Measurements from ENCODE around the gene ACP6. TPM values are rescaled to one million over a fixed set of nuclear protein-coding genes. Genes with fewer than 3 reads are reported as not detected.

ACP6 gene
- total RNA-seq, 2 experiments from 2014 or later, result 19.4 to 19.5 TPM

GRCh38 chr1:147647796-147648633, 22.3 kb downstream of the ACP6 start:
- Mint-ChIP-seq H3K36me3 (ENCODE audit: low read depth) (peaks cover 41% of the 10 kb centered on the region), H3K4me1 (ENCODE audit: low read depth) (peaks cover 75% of the 10 kb centered on the region)

GRCh38 chr1:147643974-147644373, 26.4 kb downstream of the ACP6 start:
- ATAC-seq (no peak), DNase-seq (no peak)
- H3K4me3 Mint-ChIP-seq, result no peak overlapping the region
- POLR2A ChIA-PET, result no interaction called here
- H3K4me1 Mint-ChIP-seq (ENCODE audit: low read depth), result peaks cover 75% of the 10 kb centered on the region
- CTCF ChIA-PET, result interaction anchor here (1.5 to 3.9 kb wide), 2 partner anchors 127 to 249 kb away, joined by 5 to 15 read pairs; no protein-coding TSS in a partner anchor
- no peaks in the 10 kb centered on the region for H3K9me3 Mint-ChIP-seq (ENCODE audit: insufficient read depth)
- peaks cover 27% of the 10 kb centered on the region for H3K36me3 Mint-ChIP-seq (ENCODE audit: low read depth)
- no peak overlapping the region for H3K27ac Mint-ChIP-seq
- no peaks in the 10 kb centered on the region for H3K27me3 Mint-ChIP-seq (ENCODE audit: low read depth)

More at GRCh38 chr1:147647796-147648633, 22.3 kb downstream of the ACP6 start:
- ChIA-PET POLR2A (interaction anchor here (0.7 to 1.4 kb wide), 4 partner anchors 10 to 22 kb away, joined by 3 to 11 read pairs (median 4); partner anchors contain the start of gene ACP6), CTCF (interaction anchor here (0.8 to 2.8 kb wide), 13 partner anchors 8 to 245 kb away, joined by 3 to 15 read pairs (median 5); partner anchors contain the start of gene ACP6)
- ATAC-seq (peak; percentile 88), DNase-seq (peak; percentile 79)
- H3K27me3 Mint-ChIP-seq (ENCODE audit: low read depth), result no peaks in the 10 kb centered on the region
- peak overlapping the region; percentile 67 for H3K4me3 Mint-ChIP-seq
- no peaks in the 10 kb centered on the region for H3K9me3 Mint-ChIP-seq (ENCODE audit: insufficient read depth)
- peak overlapping the region; percentile 82 for H3K27ac Mint-ChIP-seq

- ATAC-seq (no peak), DNase-seq (peak; percentile 69)
- H3K4me1 Mint-ChIP-seq (ENCODE audit: low read depth), result peaks cover 55% of the 10 kb centered on the region
- no peaks in the 10 kb centered on the region for H3K9me3 Mint-ChIP-seq (ENCODE audit: insufficient read depth)
- H3K36me3 Mint-ChIP-seq (ENCODE audit: low read depth), result peaks cover 25% of the 10 kb centered on the region
- no peaks in the 10 kb centered on the region for H3K27me3 Mint-ChIP-seq (ENCODE audit: low read depth)
- CTCF ChIA-PET, result interaction anchor here (0.7 to 4.2 kb wide), 35 partner anchors 9 to 368 kb away, joined by 3 to 25 read pairs (median 5); partner anchors contain the start of genes ACP6, BCL9 and GJA8
- no peak overlapping the region for H3K27ac Mint-ChIP-seq
- POLR2A ChIA-PET, result interaction anchor here (0.6 kb wide), 1 partner anchor 63 kb away, joined by 3 read pairs; no protein-coding TSS in a partner anchor
- H3K4me3 Mint-ChIP-seq, result no peak overlapping the region
Observed at GRCh38 chr1:147641695-147642592, 28.4 kb downstream of the ACP6 start.

GRCh38 chr1:147641291-147641690, 29.0 kb downstream of the ACP6 start:
- no peak overlapping the region for H3K4me3 Mint-ChIP-seq
- no peaks in the 10 kb centered on the region for H3K9me3 Mint-ChIP-seq (ENCODE audit: insufficient read depth)
- CTCF ChIA-PET, result interaction anchor here (0.7 to 4.2 kb wide), 30 partner anchors 9 to 368 kb away, joined by 3 to 25 read pairs (median 5); partner anchors contain the start of genes ACP6, BCL9 and GJA8
- POLR2A ChIA-PET, result interaction anchor here (0.6 kb wide), 1 partner anchor 63 kb away, joined by 3 read pairs; no protein-coding TSS in a partner anchor
- DNase-seq, result no peak
- peaks cover 25% of the 10 kb centered on the region for H3K36me3 Mint-ChIP-seq (ENCODE audit: low read depth)
- H3K4me1 Mint-ChIP-seq (ENCODE audit: low read depth), result peaks cover 49% of the 10 kb centered on the region
- ATAC-seq, result no peak
- no peak overlapping the region for H3K27ac Mint-ChIP-seq
- H3K27me3 Mint-ChIP-seq (ENCODE audit: low read depth), result no peaks in the 10 kb centered on the region

- H3K27ac Mint-ChIP-seq, result no peak overlapping the region
- no peaks in the 10 kb centered on the region for H3K9me3 Mint-ChIP-seq (ENCODE audit: insufficient read depth)
- ChIA-PET POLR2A (no interaction called here), CTCF (interaction anchor here (0.7 to 4.2 kb wide), 30 partner anchors 8 to 367 kb away, joined by 3 to 25 read pairs (median 5); partner anchors contain the start of genes ACP6, BCL9 and GJA8)
- peaks cover 46% of the 10 kb centered on the region for H3K4me1 Mint-ChIP-seq (ENCODE audit: low read depth)
- ATAC-seq (peak; percentile 98), DNase-seq (peak; percentile 85)
- H3K27me3 Mint-ChIP-seq (ENCODE audit: low read depth), result no peaks in the 10 kb centered on the region
- H3K36me3 Mint-ChIP-seq (ENCODE audit: low read depth), result peaks cover 25% of the 10 kb centered on the region
- no peak overlapping the region for H3K4me3 Mint-ChIP-seq
Observed at GRCh38 chr1:147640553-147641165, 29.7 kb downstream of the ACP6 start.

GRCh38 chr1:147636314-147636713, 34.0 kb downstream of the ACP6 start:
- no peaks in the 10 kb centered on the region for H3K27me3 Mint-ChIP-seq (ENCODE audit: low read depth)
- no peak for ATAC-seq
- DNase-seq, result no peak
- H3K4me3 Mint-ChIP-seq, result no peak overlapping the region
- CTCF ChIA-PET, result interaction anchor here (1.3 to 2.5 kb wide), 4 partner anchors 9 to 257 kb away, joined by 3 to 11 read pairs (median 4); partner anchors contain the start of gene ACP6
- peaks cover 19% of the 10 kb centered on the region for H3K4me1 Mint-ChIP-seq (ENCODE audit: low read depth)
- no peaks in the 10 kb centered on the region for H3K9me3 Mint-ChIP-seq (ENCODE audit: insufficient read depth)
- POLR2A ChIA-PET, result interaction anchor here (0.6 kb wide), 1 partner anchor 12 kb away, joined by 4 read pairs; no protein-coding TSS in a partner anchor
- no peaks in the 10 kb centered on the region for H3K36me3 Mint-ChIP-seq (ENCODE audit: low read depth)
- no peak overlapping the region for H3K27ac Mint-ChIP-seq

- no peaks in the 10 kb centered on the region for H3K36me3 Mint-ChIP-seq (ENCODE audit: low read depth)
- no peaks in the 10 kb centered on the region for H3K9me3 Mint-ChIP-seq (ENCODE audit: insufficient read depth)
- H3K4me1 Mint-ChIP-seq (ENCODE audit: low read depth), result peaks cover 11% of the 10 kb centered on the region
- ChIA-PET CTCF (interaction anchor here (0.7 to 1.7 kb wide), 3 partner anchors 13 to 257 kb away, joined by 3 to 5 read pairs (median 5); partner anchors contain the start of gene ACP6), POLR2A (no interaction called here)
- H3K27me3 Mint-ChIP-seq (ENCODE audit: low read depth), result no peaks in the 10 kb centered on the region
- DNase-seq, result no peak
- no peak overlapping the region for H3K27ac Mint-ChIP-seq
- H3K4me3 Mint-ChIP-seq, result no peak overlapping the region
- ATAC-seq, result no peak
Observed at GRCh38 chr1:147635342-147635741, 35.0 kb downstream of the ACP6 start.

GRCh38 chr1:147634645-147635044, 35.7 kb downstream of the ACP6 start:
- no peaks in the 10 kb centered on the region for H3K9me3 Mint-ChIP-seq (ENCODE audit: insufficient read depth)
- H3K4me3 Mint-ChIP-seq, result no peak overlapping the region
- H3K36me3 Mint-ChIP-seq (ENCODE audit: low read depth), result no peaks in the 10 kb centered on the region
- ATAC-seq, result no peak
- DNase-seq, result no peak
- no peaks in the 10 kb centered on the region for H3K27me3 Mint-ChIP-seq (ENCODE audit: low read depth)
- no peak overlapping the region for H3K27ac Mint-ChIP-seq
- ChIA-PET CTCF (interaction anchor here (0.7 to 1.2 kb wide), 3 partner anchors 17 to 258 kb away, joined by 3 to 5 read pairs (median 3); partner anchors contain the start of gene ACP6), POLR2A (no interaction called here)
- peaks cover 13% of the 10 kb centered on the region for H3K4me1 Mint-ChIP-seq (ENCODE audit: low read depth)

GRCh38 chr1:147633759-147634158, 36.6 kb downstream of the ACP6 start:
- Mint-ChIP-seq H3K36me3 (ENCODE audit: low read depth) (no peaks in the 10 kb centered on the region), H3K4me1 (ENCODE audit: low read depth) (peaks cover 19% of the 10 kb centered on the region), H3K27me3 (ENCODE audit: low read depth) (no peaks in the 10 kb centered on the region), H3K27ac (no peak overlapping the region), H3K4me3 (no peak overlapping the region), H3K9me3 (ENCODE audit: insufficient read depth) (no peaks in the 10 kb centered on the region)
- ChIA-PET CTCF (interaction anchor here (1.0 kb wide), 1 partner anchor 18 kb away, joined by 3 read pairs; no protein-coding TSS in a partner anchor), POLR2A (no interaction called here)
- DNase-seq (no peak), ATAC-seq (no peak)

- Mint-ChIP-seq H3K27me3 (ENCODE audit: low read depth) (no peaks in the 10 kb centered on the region), H3K36me3 (ENCODE audit: low read depth) (no peaks in the 10 kb centered on the region), H3K27ac (no peak overlapping the region), H3K4me3 (no peak overlapping the region), H3K4me1 (ENCODE audit: low read depth) (peaks cover 33% of the 10 kb centered on the region), H3K9me3 (ENCODE audit: insufficient read depth) (no peaks in the 10 kb centered on the region)
- ATAC-seq (no peak), DNase-seq (no peak)
- CTCF ChIA-PET, result interaction anchor here (0.7 to 1.8 kb wide), 3 partner anchors 17 to 261 kb away, joined by 3 to 4 read pairs (median 4); no protein-coding TSS in a partner anchor
- POLR2A ChIA-PET, result no interaction called here
Observed at GRCh38 chr1:147631839-147632238, 38.5 kb downstream of the ACP6 start.

GRCh38 chr1:147630447-147630846, 39.9 kb downstream of the ACP6 start:
- DNase-seq (no peak), ATAC-seq (no peak)
- peaks cover 2% of the 10 kb centered on the region for H3K36me3 Mint-ChIP-seq (ENCODE audit: low read depth)
- ChIA-PET POLR2A (no interaction called here), CTCF (interaction anchor here (1.1 to 1.9 kb wide), 8 partner anchors 9 to 262 kb away, joined by 3 to 13 read pairs (median 3); no protein-coding TSS in a partner anchor)
- H3K27ac Mint-ChIP-seq, result no peak overlapping the region
- H3K9me3 Mint-ChIP-seq (ENCODE audit: insufficient read depth), result no peaks in the 10 kb centered on the region
- no peak overlapping the region for H3K4me3 Mint-ChIP-seq
- peaks cover 29% of the 10 kb centered on the region for H3K4me1 Mint-ChIP-seq (ENCODE audit: low read depth)
- no peaks in the 10 kb centered on the region for H3K27me3 Mint-ChIP-seq (ENCODE audit: low read depth)
